Measurements from ENCODE around the gene CCNG2.
A peak's percentile ranks its signal among the peaks of the same experiment; 100 is the strongest.
"Not testable (repeated sequence)": the region's sequence is repeated elsewhere in the genome, so short reads cannot be mapped to it uniquely, and the experiment has no call there.

Gene CCNG2

GRCh38 chr4:77127837-77128621 lies 29.0 kb upstream of the CCNG2 start:
- H3K27ac ChIP-seq (ENCODE audit: low read depth, low read length), result no peak overlapping the region
- H3K4me3 ChIP-seq (ENCODE audit: low read length), result no peak overlapping the region
- H3K9ac ChIP-seq (ENCODE audit: low read length), result no peak overlapping the region
- no peaks in the 10 kb centered on the region for H3K36me3 ChIP-seq (ENCODE audit: control insufficient read depth, insufficient read depth, low read length)
- H3K4me1 ChIP-seq (ENCODE audit: control insufficient read depth, insufficient read depth, low read length), result no peaks in the 10 kb centered on the region
- H3K27me3 ChIP-seq (ENCODE audit: control insufficient read depth, insufficient read depth, low read length), result no peaks in the 10 kb centered on the region

GRCh38 chr4:77132652-77133312 lies 24.2 kb upstream of the CCNG2 start:
- no peaks in the 10 kb centered on the region for H3K36me3 ChIP-seq (ENCODE audit: control insufficient read depth, insufficient read depth, low read length)
- no peak overlapping the region for H3K9ac ChIP-seq (ENCODE audit: low read length)
- H3K4me1 ChIP-seq (ENCODE audit: control insufficient read depth, insufficient read depth, low read length), result no peaks in the 10 kb centered on the region
- no peaks in the 10 kb centered on the region for H3K27me3 ChIP-seq (ENCODE audit: control insufficient read depth, insufficient read depth, low read length)
- no peak overlapping the region for H3K27ac ChIP-seq (ENCODE audit: low read depth, low read length)
- H3K4me3 ChIP-seq (ENCODE audit: low read length), result no peak overlapping the region

- not testable (repeated sequence) for H3K36me3 ChIP-seq (ENCODE audit: control insufficient read depth, insufficient read depth, low read length); H3K4me1 ChIP-seq (ENCODE audit: control insufficient read depth, insufficient read depth, low read length); H3K9ac ChIP-seq (ENCODE audit: low read length); H3K4me3 ChIP-seq (ENCODE audit: low read length); H3K27me3 ChIP-seq (ENCODE audit: control insufficient read depth, insufficient read depth, low read length); H3K27ac ChIP-seq (ENCODE audit: low read depth, low read length)
Measured at GRCh38 chr4:77137448-77137847, 19.6 kb upstream of the CCNG2 start.

GRCh38 chr4:77141964-77142645 lies 14.9 kb upstream of the CCNG2 start:
- H3K27ac ChIP-seq (ENCODE audit: low read depth, low read length), result no peak overlapping the region
- no peak overlapping the region for H3K4me3 ChIP-seq (ENCODE audit: low read length)
- H3K27me3 ChIP-seq (ENCODE audit: control insufficient read depth, insufficient read depth, low read length), result no peaks in the 10 kb centered on the region
- no peaks in the 10 kb centered on the region for H3K4me1 ChIP-seq (ENCODE audit: control insufficient read depth, insufficient read depth, low read length)
- H3K9ac ChIP-seq (ENCODE audit: low read length), result no peak overlapping the region
- no peaks in the 10 kb centered on the region for H3K36me3 ChIP-seq (ENCODE audit: control insufficient read depth, insufficient read depth, low read length)

- Histone ChIP-seq H3K27me3 (ENCODE audit: control insufficient read depth, insufficient read depth, low read length) (no peaks in the 10 kb centered on the region), H3K27ac (ENCODE audit: low read depth, low read length) (no peak overlapping the region), H3K9ac (ENCODE audit: low read length) (no peak overlapping the region), H3K4me3 (ENCODE audit: low read length) (no peak overlapping the region), H3K36me3 (ENCODE audit: control insufficient read depth, insufficient read depth, low read length) (no peaks in the 10 kb centered on the region), H3K4me1 (ENCODE audit: control insufficient read depth, insufficient read depth, low read length) (no peaks in the 10 kb centered on the region)
Measured at GRCh38 chr4:77142646-77143028, 14.4 kb upstream of the CCNG2 start.

- no peak overlapping the region for H3K4me3 ChIP-seq (ENCODE audit: low read length)
- H3K27me3 ChIP-seq (ENCODE audit: control insufficient read depth, insufficient read depth, low read length), result no peaks in the 10 kb centered on the region
- no peaks in the 10 kb centered on the region for H3K4me1 ChIP-seq (ENCODE audit: control insufficient read depth, insufficient read depth, low read length)
- H3K9ac ChIP-seq (ENCODE audit: low read length), result no peak overlapping the region
- H3K27ac ChIP-seq (ENCODE audit: low read depth, low read length), result no peak overlapping the region
- H3K36me3 ChIP-seq (ENCODE audit: control insufficient read depth, insufficient read depth, low read length), result no peaks in the 10 kb centered on the region
Measured at GRCh38 chr4:77143091-77143490, 13.9 kb upstream of the CCNG2 start.

GRCh38 chr4:77145842-77146185 lies 11.2 kb upstream of the CCNG2 start:
- no peaks in the 10 kb centered on the region for H3K4me1 ChIP-seq (ENCODE audit: control insufficient read depth, insufficient read depth, low read length)
- H3K4me3 ChIP-seq (ENCODE audit: low read length), result no peak overlapping the region
- H3K9ac ChIP-seq (ENCODE audit: low read length), result no peak overlapping the region
- H3K27ac ChIP-seq (ENCODE audit: low read depth, low read length), result no peak overlapping the region
- no peaks in the 10 kb centered on the region for H3K36me3 ChIP-seq (ENCODE audit: control insufficient read depth, insufficient read depth, low read length)
- H3K27me3 ChIP-seq (ENCODE audit: control insufficient read depth, insufficient read depth, low read length), result no peaks in the 10 kb centered on the region

GRCh38 chr4:77146186-77147078 lies 10.6 kb upstream of the CCNG2 start:
- H3K27ac ChIP-seq (ENCODE audit: low read depth, low read length), result no peak overlapping the region
- no peaks in the 10 kb centered on the region for H3K36me3 ChIP-seq (ENCODE audit: control insufficient read depth, insufficient read depth, low read length)
- H3K9ac ChIP-seq (ENCODE audit: low read length), result peak overlapping the region; percentile 27
- no peak overlapping the region for H3K4me3 ChIP-seq (ENCODE audit: low read length)
- H3K4me1 ChIP-seq (ENCODE audit: control insufficient read depth, insufficient read depth, low read length), result no peaks in the 10 kb centered on the region
- H3K27me3 ChIP-seq (ENCODE audit: control insufficient read depth, insufficient read depth, low read length), result no peaks in the 10 kb centered on the region

GRCh38 chr4:77147079-77147782 lies 9.8 kb upstream of the CCNG2 start:
- Histone ChIP-seq H3K9ac (ENCODE audit: low read length) (no peak overlapping the region), H3K4me1 (ENCODE audit: control insufficient read depth, insufficient read depth, low read length) (no peaks in the 10 kb centered on the region), H3K27ac (ENCODE audit: low read depth, low read length) (no peak overlapping the region)

GRCh38 chr4:77148078-77148477 lies 8.9 kb upstream of the CCNG2 start:
- Histone ChIP-seq H3K9ac (ENCODE audit: low read length) (no peak overlapping the region), H3K36me3 (ENCODE audit: control insufficient read depth, insufficient read depth, low read length) (no peaks in the 10 kb centered on the region), H3K27me3 (ENCODE audit: control insufficient read depth, insufficient read depth, low read length) (no peaks in the 10 kb centered on the region), H3K27ac (ENCODE audit: low read depth, low read length) (no peak overlapping the region), H3K4me1 (ENCODE audit: control insufficient read depth, insufficient read depth, low read length) (no peaks in the 10 kb centered on the region), H3K4me3 (ENCODE audit: low read length) (no peak overlapping the region)

More at GRCh38 chr4:77147079-77147782, 9.8 kb upstream of the CCNG2 start:
- Histone ChIP-seq H3K27me3 (ENCODE audit: control insufficient read depth, insufficient read depth, low read length) (no peaks in the 10 kb centered on the region), H3K4me3 (ENCODE audit: low read length) (no peak overlapping the region), H3K36me3 (ENCODE audit: control insufficient read depth, insufficient read depth, low read length) (no peaks in the 10 kb centered on the region)

- no peak overlapping the region for H3K4me3 ChIP-seq (ENCODE audit: low read length)
- H3K27me3 ChIP-seq (ENCODE audit: control insufficient read depth, insufficient read depth, low read length), result no peaks in the 10 kb centered on the region
- no peaks in the 10 kb centered on the region for H3K36me3 ChIP-seq (ENCODE audit: control insufficient read depth, insufficient read depth, low read length)
- H3K27ac ChIP-seq (ENCODE audit: low read depth, low read length), result no peak overlapping the region
- H3K4me1 ChIP-seq (ENCODE audit: control insufficient read depth, insufficient read depth, low read length), result no peaks in the 10 kb centered on the region
- H3K9ac ChIP-seq (ENCODE audit: low read length), result no peak overlapping the region
Measured at GRCh38 chr4:77149789-77150188, 7.2 kb upstream of the CCNG2 start.

All from rectal smooth muscle tissue (tissue), 1 donor.